Thyroid gland (tissue), 4 donors: ENCODE data around the gene CCDC80.

Experiments
- POLR2A ChIP-seq, 2 donors: fragments of 450-650 bp; IDR thresholded peaks; one replicate each; pipeline ENCODE4 v1.6.1; 2017; ENCODE audit warnings: antibody characterized with exemption in 2 of 2, mild to moderate bottlenecking in 2 of 2, moderate library complexity in 1 of 2
- TF ChIP-seq, protein P1 (sequence below), 6 experiments: fragments of 200-600 bp in 3 of 6; fragments of 450-650 bp in 3 of 6; sonication (generic) in 3 of 6; IDR thresholded peaks; one replicate each; pipeline ENCODE4 v1.5.1; 2016 to 2019; ENCODE audit warnings: antibody characterized with exemption in 6 of 6, mild to moderate bottlenecking in 2 of 6, inconsistent platforms in 1 of 6, moderate library complexity in 1 of 6

DNA sequence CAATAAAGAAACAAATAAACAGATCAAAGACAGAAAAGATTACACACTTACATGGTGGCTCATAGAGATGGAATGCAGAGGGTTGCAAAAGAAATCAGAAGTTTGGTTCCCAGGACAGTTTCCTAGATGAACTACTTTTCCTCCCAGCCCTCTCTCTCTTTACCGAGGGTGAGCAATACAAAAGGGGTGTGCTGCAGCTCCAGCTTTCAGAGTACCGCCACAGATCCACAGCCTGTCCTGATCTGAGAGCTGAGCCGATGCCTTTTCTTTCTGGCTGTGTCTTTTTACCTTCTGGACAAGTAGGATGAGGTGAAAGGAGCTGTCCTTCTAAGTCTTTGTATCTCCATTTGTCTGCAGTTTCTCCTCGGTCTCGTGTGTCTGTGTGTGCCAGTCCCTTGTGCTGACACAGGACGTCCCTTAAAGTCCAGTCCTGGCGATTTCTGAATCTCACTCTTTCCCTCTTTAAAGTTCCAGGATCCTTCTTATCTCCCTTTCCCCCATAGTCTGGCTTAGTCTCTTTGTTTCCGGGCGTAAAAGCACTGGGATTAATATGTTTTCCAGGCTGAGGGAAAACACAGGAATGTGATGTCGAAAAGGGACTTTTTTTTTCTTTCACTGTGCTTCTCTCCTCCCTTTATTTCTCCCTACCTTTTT is 540 bp downstream of the CCDC80 start:
- TF ChIP-seq, protein P1, sequence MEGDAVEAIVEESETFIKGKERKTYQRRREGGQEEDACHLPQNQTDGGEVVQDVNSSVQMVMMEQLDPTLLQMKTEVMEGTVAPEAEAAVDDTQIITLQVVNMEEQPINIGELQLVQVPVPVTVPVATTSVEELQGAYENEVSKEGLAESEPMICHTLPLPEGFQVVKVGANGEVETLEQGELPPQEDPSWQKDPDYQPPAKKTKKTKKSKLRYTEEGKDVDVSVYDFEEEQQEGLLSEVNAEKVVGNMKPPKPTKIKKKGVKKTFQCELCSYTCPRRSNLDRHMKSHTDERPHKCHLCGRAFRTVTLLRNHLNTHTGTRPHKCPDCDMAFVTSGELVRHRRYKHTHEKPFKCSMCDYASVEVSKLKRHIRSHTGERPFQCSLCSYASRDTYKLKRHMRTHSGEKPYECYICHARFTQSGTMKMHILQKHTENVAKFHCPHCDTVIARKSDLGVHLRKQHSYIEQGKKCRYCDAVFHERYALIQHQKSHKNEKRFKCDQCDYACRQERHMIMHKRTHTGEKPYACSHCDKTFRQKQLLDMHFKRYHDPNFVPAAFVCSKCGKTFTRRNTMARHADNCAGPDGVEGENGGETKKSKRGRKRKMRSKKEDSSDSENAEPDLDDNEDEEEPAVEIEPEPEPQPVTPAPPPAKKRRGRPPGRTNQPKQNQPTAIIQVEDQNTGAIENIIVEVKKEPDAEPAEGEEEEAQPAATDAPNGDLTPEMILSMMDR (IDR thresholded peaks at IDR 0.05), result no peak
- peak in 1 of 2 donors; percentile 21 for TF ChIP-seq POLR2A (IDR thresholded peaks at IDR 0.05)
